K562 (cell line): Measurements from ENCODE around the gene CLHC1. TPM values are rescaled to one million over a fixed set of nuclear protein-coding genes. Genes with fewer than 3 reads are reported as not detected.

Experiments used
- BDP1 ChIP-seq: IDR thresholded peaks from 3 replicates; pipeline ENCODE4 v1.6.1; 2011; ENCODE audit not compliant: insufficient read length, insufficient read depth
- CREBBP ChIP-seq: IDR thresholded peaks from one replicate; pipeline ENCODE4 v1.6.1; 2012; ENCODE audit warnings: low read depth, mild to moderate bottlenecking, control low read depth, inconsistent platforms, low read length
- FOXM1 ChIP-seq, 2 experiments: fragments of 450-650 bp in 1 of 2; sonication (generic) in 1 of 2; formaldehyde crosslinking in 1 of 2; IDR thresholded peaks; 2 replicates each; pipeline versions ENCODE4 v1.6.1 to v1.9.0; 2017 to 2022; ENCODE audit warnings: low read depth in 2 of 2, mild to moderate bottlenecking in 2 of 2, missing genetic modification reagents in 1 of 2, moderate library complexity in 1 of 2
- GABPB2 ChIP-seq: fragments of 250-450 bp; sonication (Bioruptor Pico); conservative IDR thresholded peaks from 2 replicates; pipeline ENCODE4 v1.5.1; 2021; ENCODE audit warnings: mild to moderate bottlenecking
- HNRNPH1 ChIP-seq: fragments of 200-400 bp; formaldehyde crosslinking; optimal IDR thresholded peaks from 2 replicates; pipeline ENCODE3; 2017; ENCODE audit warnings: low read depth, mild to moderate bottlenecking, low read length, moderate library complexity
- MTA2 ChIP-seq: fragments of 450-650 bp; IDR thresholded peaks from 2 replicates; pipeline ENCODE4 v1.6.1; 2016; ENCODE audit warnings: low read depth
- NBN ChIP-seq: fragments of 450-650 bp; IDR thresholded peaks from 2 replicates; pipeline ENCODE4 v1.6.1; 2016; ENCODE audit warnings: low read depth, mild to moderate bottlenecking
- NFIX ChIP-seq: fragments of 250-450 bp; sonication (Bioruptor Pico); IDR thresholded peaks from 2 replicates; pipeline ENCODE4 v1.4.0; 2020; ENCODE audit warnings: low read depth, mild to moderate bottlenecking, moderate library complexity
- RFX1 ChIP-seq: fragments of 450-650 bp; IDR thresholded peaks from 2 replicates; pipeline ENCODE4 v1.6.1; 2016; ENCODE audit warnings: mild to moderate bottlenecking, moderate library complexity
- SMARCC2 ChIP-seq: fragments of 450-650 bp; IDR thresholded peaks from 2 replicates; pipeline ENCODE4 v1.6.1; 2017; ENCODE audit warnings: antibody characterized with exemption, moderate library complexity, mild to moderate bottlenecking, low read depth
- U2AF2 ChIP-seq: fragments of 200-400 bp; formaldehyde crosslinking; optimal IDR thresholded peaks from 2 replicates; pipeline ENCODE3; 2017; ENCODE audit warnings: low read depth, mild to moderate bottlenecking, low read length
- ZBTB17 ChIP-seq: fragments of 450-650 bp; formaldehyde crosslinking; IDR thresholded peaks from 2 replicates; pipeline ENCODE4 v1.4.0; 2020; ENCODE audit warnings: mild to moderate bottlenecking
- ZNF253 ChIP-seq: fragments of 250-450 bp; sonication (Bioruptor Pico); conservative IDR thresholded peaks from 2 replicates; pipeline ENCODE4 v1.6.1; 2021; ENCODE audit warnings: mild to moderate bottlenecking
- ZNF3 ChIP-seq: fragments of 250-450 bp; sonication (Bioruptor Pico); IDR thresholded peaks from 2 replicates; pipeline ENCODE4 v1.5.0; 2021; ENCODE audit warnings: mild to moderate bottlenecking, moderate library complexity
- ZNF644 ChIP-seq: fragments of 200-800 bp; sonication (Bioruptor generic); IDR thresholded peaks from 2 replicates; pipeline ENCODE4 v1.6.1; 2016; ENCODE audit warnings: low read depth, missing genetic modification characterization, missing compliant biosample characterization
- ZNF79 ChIP-seq: fragments of 250-450 bp; sonication (Bioruptor Pico); IDR thresholded peaks from 2 replicates; pipeline ENCODE4 v1.4.0; 2020; ENCODE audit warnings: low read depth, mild to moderate bottlenecking, moderate library complexity
- polyA plus RNA-seq, 8 experiments: library from polyadenylated mRNA; depleted of rRNA in 4 of 8; stranded (reverse) in 5 of 8; unstranded in 3 of 8; fragments of >200 nt; fragmentation: Nextera tagmentation in 2 of 8; fragmentation: Illumina TruSeq in 1 of 8; extraction: Ambion mirVana in 2 of 8; extraction: Trizol in 1 of 8; gene quantifications; 2 replicates each; pipeline versions ENCODE4 v1.2.1 to v1.2.3, GENCODE V29; 2011 to 2014; ENCODE audit warnings: inconsistent platforms in 1 of 8, missing spikeins in 1 of 8
- total RNA-seq, 7 experiments: library from RNA; depleted of rRNA in 6 of 7; stranded (reverse); fragments of >200 nt in 6 of 7; fragmentation: Illumina TruSeq in 2 of 7; extraction: Trizol in 2 of 7; gene quantifications; 2 replicates each; pipeline versions ENCODE4 v1.2.1 to v1.2.3, GENCODE V29; 2011 to 2021; ENCODE audit warnings: low replicate concordance in 1 of 7
- TF ChIP-seq, protein P1 (sequence below): fragments of 450-650 bp; IDR thresholded peaks from 2 replicates; pipeline ENCODE4 v1.6.1; 2017; ENCODE audit warnings: mild to moderate bottlenecking, moderate library complexity
- TF ChIP-seq, protein P2 (sequence below), 2 experiments: fragments of 450-650 bp in 1 of 2; sonication (generic) in 1 of 2; formaldehyde crosslinking; conservative IDR thresholded peaks; 2 replicates each; pipeline versions ENCODE4 v1.4.0 to v1.8.1; 2020 to 2022; ENCODE audit warnings: mild to moderate bottlenecking in 1 of 2, missing genetic modification reagents in 1 of 2
- TF ChIP-seq, protein P3 (sequence below): sonication (generic); formaldehyde crosslinking; IDR thresholded peaks from 2 replicates; pipeline ENCODE4 v1.8.0; 2022; ENCODE audit warnings: missing genetic modification reagents, mild to moderate bottlenecking, borderline replicate concordance
- TF ChIP-seq, protein P4 (sequence below): sonication (generic); formaldehyde crosslinking; IDR thresholded peaks from 2 replicates; pipeline ENCODE4 v1.8.1; 2023; ENCODE audit warnings: mild to moderate bottlenecking, missing genetic modification reagents
- TF ChIP-seq, protein P5 (sequence below): fragments of 250-450 bp; sonication (Bioruptor Pico); IDR thresholded peaks from 2 replicates; pipeline ENCODE4 v1.8.0; 2021; ENCODE audit warnings: mild to moderate bottlenecking, moderate library complexity

Gene CLHC1
- total and polyA plus RNA-seq, 9 of the 15 experiments (the other 6 are each of a cell fraction or from before 2014, with no cell fraction given): 3.7 to 14.3 (median 8.6) TPM

DNA sequence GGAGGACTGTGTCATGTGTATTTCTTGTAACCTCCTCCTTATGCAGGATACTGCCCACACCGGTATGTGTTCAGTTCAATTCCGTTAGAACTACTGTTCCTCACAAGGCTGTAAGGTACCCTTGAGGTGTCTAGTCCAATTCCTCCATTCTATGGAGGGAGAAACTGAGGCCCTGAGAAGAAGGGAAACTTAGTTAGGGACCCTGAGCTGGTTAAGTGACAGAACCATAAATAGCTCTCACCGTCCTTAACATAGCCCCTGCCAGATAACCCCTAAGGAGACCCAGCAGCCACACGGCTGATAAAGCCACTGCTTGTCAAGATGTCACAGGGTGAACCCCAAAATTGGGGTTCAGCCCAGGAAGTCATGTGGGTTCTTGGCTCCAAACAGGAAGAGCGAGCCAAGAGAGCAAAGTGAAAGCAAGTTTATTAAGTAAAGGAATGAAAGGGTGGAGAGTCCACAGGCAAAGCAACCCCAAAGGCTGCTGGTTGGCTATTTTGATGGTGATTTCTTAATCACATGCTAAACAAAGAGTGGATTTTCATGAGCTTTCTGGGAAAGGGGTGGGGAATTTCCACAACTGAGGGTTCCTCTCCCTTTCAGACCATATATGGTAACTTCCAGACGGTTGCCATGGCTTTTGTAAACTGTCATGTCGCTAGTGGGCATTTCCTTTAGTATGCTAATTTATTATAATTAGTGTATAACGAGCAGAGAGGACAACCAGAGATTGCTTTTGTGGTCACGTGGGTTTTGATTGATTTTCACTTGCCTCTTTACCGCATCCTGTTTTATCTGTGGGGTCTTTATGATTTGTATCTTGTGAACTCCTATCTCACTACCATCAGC, 98.4 kb downstream of the CLHC1 start (continued):
- TF ChIP-seq ZNF79 (CRISPR knock-in tag) (0 out of 2 replicates have a peak, but pooled peaks have one; percentile 4), GABPB2 (CRISPR knock-in tag) (no peak), MTA2 (no peak; the same call in 1 of the 2 replicates), ZBTB17 (CRISPR knock-in tag) (no peak; the same call in 1 of the 2 replicates), NBN (no peak), RFX1 (peak; percentile 94), ZNF644 (tag) (peak; percentile 87), U2AF2 (no peak), ZNF253 (CRISPR knock-in tag) (no peak), NFIX (CRISPR knock-in tag) (no peak), FOXM1 (IDR thresholded peaks at IDR 0.05; ENCODE audit: low read depth) (no peak), FOXM1 (CRISPR knock-in tag; IDR thresholded peaks at IDR 0.05; ENCODE audit: low read depth) (no peak), ZNF3 (CRISPR knock-in tag) (no peak), HNRNPH1 (no peak), CREBBP (no peak), SMARCC2 (no peak), BDP1 (no peak)
- TF ChIP-seq, protein P1, sequence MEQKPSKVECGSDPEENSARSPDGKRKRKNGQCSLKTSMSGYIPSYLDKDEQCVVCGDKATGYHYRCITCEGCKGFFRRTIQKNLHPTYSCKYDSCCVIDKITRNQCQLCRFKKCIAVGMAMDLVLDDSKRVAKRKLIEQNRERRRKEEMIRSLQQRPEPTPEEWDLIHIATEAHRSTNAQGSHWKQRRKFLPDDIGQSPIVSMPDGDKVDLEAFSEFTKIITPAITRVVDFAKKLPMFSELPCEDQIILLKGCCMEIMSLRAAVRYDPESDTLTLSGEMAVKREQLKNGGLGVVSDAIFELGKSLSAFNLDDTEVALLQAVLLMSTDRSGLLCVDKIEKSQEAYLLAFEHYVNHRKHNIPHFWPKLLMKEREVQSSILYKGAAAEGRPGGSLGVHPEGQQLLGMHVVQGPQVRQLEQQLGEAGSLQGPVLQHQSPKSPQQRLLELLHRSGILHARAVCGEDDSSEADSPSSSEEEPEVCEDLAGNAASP: no peak
- TF ChIP-seq, protein P2, sequence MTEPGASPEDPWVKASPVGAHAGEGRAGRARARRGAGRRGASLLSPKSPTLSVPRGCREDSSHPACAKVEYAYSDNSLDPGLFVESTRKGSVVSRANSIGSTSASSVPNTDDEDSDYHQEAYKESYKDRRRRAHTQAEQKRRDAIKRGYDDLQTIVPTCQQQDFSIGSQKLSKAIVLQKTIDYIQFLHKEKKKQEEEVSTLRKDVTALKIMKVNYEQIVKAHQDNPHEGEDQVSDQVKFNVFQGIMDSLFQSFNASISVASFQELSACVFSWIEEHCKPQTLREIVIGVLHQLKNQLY (CRISPR knock-in tag; conservative IDR thresholded peaks at IDR 0.05): no peak
- TF ChIP-seq, protein P3, sequence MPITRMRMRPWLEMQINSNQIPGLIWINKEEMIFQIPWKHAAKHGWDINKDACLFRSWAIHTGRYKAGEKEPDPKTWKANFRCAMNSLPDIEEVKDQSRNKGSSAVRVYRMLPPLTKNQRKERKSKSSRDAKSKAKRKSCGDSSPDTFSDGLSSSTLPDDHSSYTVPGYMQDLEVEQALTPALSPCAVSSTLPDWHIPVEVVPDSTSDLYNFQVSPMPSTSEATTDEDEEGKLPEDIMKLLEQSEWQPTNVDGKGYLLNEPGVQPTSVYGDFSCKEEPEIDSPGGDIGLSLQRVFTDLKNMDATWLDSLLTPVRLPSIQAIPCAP (CRISPR knock-in tag): no peak
- TF ChIP-seq, protein P4, sequence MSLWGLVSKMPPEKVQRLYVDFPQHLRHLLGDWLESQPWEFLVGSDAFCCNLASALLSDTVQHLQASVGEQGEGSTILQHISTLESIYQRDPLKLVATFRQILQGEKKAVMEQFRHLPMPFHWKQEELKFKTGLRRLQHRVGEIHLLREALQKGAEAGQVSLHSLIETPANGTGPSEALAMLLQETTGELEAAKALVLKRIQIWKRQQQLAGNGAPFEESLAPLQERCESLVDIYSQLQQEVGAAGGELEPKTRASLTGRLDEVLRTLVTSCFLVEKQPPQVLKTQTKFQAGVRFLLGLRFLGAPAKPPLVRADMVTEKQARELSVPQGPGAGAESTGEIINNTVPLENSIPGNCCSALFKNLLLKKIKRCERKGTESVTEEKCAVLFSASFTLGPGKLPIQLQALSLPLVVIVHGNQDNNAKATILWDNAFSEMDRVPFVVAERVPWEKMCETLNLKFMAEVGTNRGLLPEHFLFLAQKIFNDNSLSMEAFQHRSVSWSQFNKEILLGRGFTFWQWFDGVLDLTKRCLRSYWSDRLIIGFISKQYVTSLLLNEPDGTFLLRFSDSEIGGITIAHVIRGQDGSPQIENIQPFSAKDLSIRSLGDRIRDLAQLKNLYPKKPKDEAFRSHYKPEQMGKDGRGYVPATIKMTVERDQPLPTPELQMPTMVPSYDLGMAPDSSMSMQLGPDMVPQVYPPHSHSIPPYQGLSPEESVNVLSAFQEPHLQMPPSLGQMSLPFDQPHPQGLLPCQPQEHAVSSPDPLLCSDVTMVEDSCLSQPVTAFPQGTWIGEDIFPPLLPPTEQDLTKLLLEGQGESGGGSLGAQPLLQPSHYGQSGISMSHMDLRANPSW (CRISPR knock-in tag): no peak
- TF ChIP-seq, protein P5, sequence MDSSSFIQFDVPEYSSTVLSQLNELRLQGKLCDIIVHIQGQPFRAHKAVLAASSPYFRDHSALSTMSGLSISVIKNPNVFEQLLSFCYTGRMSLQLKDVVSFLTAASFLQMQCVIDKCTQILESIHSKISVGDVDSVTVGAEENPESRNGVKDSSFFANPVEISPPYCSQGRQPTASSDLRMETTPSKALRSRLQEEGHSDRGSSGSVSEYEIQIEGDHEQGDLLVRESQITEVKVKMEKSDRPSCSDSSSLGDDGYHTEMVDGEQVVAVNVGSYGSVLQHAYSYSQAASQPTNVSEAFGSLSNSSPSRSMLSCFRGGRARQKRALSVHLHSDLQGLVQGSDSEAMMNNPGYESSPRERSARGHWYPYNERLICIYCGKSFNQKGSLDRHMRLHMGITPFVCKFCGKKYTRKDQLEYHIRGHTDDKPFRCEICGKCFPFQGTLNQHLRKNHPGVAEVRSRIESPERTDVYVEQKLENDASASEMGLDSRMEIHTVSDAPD (CRISPR knock-in tag): no peak
